GM19455 (cell line): ENCODE results near the gene RAB40C.

Experiments used
- ATAC-seq: cut with Tn5 transposase; IDR thresholded peaks from one replicate; pipeline ENCODE4 v1.9.1; 2021; ENCODE audit not compliant: unreplicated experiment

The RAB40C gene

DNA sequence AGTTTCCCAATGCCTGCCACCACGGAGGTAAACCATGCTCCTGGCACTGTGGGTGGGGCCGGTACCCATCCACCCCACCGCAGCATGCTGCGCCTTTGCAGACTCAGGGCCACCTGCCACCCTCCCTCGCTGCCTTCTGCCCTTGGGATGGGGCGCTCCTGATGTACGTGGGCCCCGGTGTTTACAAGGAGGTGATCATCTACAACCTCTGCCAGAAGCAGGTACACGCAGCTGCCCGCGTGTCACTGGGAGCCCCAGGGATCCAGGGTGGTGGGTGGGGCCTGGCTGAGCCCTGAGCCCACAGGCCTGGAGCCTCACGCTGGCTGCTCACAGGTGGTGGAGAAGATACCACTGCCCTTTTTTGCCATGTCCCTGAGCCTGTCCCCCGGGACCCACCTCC is 76.7 kb downstream of the RAB40C start:
- no peak for ATAC-seq

DNA sequence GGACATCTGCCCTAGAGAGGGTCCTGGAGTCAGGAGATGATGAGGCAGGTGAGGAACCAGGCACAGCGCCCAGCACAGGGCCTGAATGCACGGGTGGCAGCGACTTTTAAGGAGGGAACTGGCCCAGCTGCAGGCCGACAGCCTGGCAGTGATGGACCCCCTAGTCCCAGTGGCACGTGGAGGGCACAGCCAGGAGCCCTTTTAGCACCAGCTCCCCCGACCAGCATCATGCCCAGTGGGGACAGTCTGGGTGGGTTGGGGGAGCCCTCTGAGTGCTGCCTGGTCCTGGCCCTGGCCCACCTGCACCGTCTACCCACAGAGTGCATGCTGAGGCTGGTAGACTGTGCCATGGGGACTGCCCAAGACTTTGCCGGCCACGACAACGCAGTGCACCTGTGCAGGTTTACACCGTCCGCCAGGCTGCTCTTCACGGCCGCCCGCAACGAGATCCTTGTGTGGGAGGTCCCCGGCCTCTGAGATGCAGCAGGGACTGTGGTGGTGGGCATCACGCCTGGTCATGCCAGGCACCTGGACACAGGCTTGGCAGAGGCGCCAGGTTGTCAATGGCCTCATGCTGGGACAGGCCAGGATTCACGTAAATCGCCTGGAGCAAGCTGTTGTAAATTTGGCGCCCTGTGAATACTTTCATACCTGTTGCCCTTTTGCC is 77.4 kb downstream of the RAB40C start:
- ATAC-seq, result no peak

DNA sequence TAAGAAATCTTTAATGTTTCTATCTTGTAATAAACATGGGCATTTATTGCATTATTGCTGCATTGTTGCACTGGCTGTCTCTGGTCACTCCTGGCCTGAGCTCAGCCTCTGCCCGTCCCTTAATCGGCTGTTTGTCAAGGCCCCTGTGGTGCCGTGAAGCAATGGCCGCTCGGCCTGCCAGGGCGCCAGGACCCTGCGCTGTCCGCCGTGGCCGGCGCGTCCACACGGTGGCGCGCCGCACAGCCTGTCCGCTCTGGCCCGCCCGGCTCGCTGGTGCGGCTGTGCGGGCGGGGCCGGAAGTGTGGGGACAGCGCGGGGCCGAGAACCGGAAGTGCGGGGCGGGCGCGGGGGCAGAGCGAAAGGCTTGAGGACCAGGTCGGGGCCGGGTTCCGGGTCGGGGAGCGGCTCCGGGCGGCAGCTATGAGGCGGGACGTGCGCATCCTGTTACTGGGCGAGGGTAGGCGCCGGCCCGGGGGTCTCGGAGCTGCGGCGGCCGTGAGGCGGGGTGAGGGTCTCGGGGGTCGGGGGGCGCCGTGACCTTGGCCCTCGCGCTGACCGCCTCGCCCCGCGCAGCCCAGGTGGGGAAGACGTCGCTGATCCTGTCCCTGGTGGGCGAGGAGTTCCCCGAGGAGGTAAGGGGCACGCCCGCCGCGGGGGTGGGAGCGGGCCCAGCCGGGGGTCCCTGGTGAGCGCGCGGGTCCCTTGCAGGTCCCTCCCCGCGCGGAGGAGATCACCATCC is 78.1 kb downstream of the RAB40C start, which contains the start of gene RHOT2:
Gene RHOT2, plus strand, starts transcription at position 353 of the 739 bp plus-strand sequence. Its CDS starts 68 bp downstream, at position 421.
- ATAC-seq, result peak; percentile 66

DNA sequence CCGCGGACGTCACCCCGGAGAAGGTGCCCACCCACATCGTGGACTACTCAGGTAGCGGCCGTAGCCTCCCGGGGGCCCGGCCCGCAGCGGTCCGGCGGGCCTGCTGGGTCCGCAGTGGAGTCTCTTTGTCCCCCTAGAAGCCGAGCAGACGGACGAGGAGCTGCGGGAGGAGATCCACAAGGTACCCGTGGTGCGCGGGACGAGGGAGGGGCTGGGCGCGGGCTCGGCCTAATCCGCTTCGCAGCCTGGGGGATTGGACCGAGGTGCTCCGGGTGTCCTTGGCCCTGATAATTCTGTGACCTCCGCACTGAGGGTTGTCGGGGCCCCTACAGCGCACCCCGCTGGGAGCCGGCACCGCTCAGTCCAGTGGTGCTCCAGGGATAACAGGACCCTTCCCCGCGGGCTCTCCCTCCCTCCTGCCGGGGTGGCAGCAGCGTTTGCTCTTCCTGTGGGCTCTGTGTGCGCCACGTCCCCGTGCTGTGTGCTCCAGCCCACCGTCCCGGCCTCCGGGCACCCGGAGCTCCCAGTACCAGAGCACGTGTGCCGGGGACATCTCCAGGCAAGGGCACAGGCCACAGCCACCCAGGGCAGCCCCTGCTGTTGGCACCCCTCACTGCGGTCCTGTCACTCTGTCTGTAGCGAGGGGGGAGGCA is 78.8 kb downstream of the RAB40C start:
- ATAC-seq, result no peak

DNA sequence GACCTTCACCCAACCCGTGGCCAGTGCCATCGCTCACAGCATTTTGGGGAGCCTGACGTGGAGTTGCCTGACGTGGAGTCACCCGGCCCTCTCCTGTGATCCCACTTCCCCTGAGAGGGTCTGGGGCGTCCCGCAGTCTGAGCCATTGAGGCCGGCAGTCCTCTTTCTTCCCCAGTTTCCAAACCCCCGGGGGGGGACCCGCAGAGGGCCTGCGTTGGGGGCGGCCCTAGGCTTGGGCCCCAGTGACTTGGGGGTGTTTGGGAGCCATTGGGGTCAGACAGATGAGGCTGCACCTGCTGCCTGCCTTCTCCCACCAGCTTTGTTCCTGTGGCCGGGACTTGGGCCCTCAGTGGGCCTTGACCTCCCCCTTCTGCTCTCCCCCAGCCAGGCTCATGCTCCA is 79.8 kb downstream of the RAB40C start:
- no peak for ATAC-seq

DNA sequence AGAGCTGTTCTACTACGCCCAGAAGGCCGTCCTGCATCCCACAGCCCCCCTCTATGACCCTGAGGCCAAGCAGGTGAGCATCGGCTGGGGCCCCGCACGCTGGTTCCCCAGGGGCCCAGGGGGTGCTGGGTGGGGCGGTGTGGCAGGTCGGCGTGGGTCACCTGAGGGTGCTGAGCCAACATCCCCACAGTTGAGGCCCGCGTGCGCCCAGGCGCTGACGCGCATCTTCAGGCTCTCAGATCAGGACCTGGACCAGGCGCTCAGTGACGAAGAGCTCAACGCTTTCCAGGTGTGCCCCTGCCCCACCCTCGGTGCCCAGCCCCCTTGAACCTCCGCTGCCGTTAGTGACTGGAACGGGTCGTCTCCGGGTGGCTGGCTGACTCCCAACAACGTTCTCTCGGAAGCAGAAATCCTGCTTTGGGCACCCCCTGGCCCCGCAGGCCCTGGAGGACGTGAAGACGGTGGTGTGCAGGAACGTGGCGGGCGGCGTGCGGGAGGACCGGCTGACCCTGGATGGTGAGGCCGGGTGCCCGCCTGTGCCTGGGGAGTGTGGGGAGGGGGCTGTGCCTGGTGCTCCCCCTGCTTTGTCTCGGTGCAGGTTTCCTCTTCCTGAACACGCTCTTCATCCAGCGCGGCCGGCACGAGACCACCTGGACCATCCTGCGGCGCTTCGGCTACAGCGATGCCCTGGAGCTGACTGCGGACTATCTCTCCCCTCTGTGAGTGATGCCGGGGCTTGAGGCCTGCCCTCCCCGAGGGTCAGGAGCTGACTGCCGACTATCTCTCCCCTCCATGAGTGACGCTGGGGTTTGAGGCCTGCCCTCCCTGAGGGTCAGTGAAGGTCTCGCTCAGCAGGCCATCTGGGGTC is 80.9 kb downstream of the RAB40C start:
- no peak for ATAC-seq

DNA sequence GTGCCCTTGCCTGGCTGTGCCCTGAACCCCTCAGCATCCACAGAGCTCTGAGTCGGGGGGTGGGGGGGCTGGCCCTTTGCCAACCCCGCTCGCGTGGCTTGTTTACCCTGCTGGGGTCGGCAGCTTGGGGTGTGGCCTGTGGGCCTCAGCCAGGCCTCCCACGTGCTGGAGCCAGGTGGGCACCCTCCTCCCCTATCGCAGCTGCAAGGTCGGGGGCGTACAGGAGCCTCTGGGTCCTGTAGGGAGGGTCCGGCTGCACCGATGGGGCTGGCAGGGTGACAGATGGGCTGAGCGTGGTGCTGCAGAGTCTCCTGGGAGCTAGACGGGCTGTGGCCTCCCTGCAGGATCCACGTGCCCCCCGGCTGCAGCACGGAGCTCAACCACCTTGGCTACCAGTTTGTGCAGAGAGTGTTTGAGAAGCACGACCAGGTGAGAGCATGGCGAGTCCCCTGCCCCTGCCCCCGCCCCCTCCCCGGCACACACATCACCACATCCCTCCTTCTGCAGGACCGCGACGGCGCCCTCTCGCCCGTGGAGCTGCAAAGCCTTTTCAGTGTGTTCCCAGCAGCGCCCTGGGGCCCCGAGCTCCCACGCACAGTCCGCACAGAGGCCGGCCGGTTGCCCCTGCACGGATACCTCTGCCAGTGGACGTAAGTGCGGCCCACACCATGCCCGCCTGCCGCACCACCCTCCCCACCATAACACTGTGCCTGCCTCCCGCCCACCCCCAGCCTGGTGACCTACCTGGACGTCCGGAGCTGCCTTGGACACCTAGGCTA is 81.7 kb downstream of the RAB40C start:
- no peak for ATAC-seq

DNA sequence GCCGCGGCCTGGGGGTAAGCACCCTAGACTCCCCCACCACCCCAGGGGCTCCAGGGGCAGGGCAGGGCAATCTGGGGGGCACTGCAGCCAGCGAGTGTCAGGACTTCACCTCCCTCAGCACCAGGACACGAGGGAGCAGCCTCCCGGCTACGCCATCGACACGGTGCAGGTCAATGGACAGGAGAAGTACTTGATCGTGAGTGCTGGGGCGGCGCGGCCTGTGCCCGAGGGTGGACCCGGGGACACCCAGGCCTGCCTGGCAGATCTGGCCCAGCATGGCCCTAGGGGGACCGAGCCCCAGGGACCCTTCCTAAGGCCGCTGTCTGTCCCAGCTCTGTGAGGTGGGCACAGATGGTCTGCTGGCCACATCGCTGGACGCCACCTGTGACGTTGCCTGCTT is 82.5 kb downstream of the RAB40C start:
- no peak for ATAC-seq

DNA sequence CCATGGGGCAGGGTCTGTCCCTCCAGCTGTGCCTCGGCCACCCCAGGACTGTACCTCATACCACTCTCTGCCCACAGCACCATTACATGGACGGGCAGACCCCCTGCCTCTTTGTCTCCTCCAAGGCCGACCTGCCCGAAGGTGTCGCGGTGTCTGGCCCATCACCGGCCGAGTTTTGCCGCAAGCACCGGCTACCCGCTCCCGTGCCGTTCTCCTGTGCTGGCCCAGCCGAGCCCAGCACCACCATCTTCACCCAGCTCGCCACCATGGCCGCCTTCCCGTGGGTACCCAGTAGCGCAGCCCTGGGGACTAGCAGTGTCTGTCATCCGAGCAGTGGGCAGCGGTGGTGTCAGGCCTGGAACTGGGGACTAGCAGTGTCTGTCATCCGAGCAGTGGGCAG is 83.0 kb downstream of the RAB40C start:
- ATAC-seq, result no peak

DNA sequence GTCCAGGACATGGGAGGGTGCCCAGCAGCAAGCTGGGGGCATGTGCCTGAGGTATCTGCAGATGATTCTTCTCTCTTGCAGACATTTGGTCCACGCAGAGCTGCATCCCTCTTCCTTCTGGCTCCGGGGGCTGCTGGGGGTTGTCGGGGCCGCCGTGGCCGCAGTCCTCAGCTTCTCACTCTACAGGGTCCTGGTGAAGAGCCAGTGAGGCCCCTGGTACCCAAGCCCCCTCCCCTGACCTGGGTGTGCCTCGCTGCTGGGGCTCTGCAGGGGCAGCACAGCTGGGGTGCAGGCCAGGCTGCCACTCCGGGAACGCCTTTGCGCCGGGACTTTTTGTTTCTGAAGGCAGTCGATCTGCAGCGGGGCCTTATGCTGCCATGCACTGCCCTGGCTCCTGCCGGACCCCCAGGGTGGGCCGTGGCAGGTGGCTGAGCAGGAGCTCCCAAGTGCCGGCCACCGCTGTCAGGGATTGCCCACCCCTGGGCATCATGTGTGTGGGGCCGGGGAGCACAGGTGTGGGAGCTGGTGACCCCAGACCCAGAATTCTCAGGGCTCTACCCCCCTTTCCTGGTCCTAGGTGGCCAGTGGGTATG is 83.6 kb downstream of the RAB40C start:
- ATAC-seq, result no peak

DNA sequence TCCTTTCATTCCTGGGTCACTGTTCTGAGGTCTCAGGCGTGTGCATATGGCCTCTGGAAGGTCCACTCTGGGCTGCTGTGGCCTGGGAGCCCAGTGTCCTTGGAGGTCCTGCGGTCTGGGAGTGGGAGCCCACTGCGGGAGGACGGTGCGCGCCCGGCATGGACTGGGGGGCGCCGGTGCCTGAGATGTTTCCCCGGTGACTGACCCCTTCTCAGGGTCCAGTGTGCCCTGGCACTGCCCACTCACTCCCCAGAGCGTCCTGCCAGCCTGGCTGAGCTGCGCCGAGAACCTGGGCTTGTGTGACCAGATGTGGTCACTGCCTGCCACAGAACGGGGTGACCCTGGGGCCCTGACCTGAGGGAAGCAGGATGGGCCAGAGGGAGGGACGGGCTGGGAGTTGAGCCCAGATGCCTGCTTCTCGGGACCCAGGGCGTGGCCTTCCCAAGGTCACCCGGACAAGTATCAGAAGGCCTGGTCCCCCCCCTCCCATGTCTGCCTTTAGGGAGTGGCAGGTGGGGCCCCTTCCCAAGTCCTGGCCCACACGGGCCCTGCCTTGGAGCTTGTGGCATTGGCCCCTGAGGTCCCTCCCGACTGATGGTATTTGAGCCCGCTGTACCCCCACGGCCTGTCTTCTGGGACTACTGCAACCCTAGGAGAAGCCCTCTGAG is 84.5 kb downstream of the RAB40C start:
- no peak for ATAC-seq

DNA sequence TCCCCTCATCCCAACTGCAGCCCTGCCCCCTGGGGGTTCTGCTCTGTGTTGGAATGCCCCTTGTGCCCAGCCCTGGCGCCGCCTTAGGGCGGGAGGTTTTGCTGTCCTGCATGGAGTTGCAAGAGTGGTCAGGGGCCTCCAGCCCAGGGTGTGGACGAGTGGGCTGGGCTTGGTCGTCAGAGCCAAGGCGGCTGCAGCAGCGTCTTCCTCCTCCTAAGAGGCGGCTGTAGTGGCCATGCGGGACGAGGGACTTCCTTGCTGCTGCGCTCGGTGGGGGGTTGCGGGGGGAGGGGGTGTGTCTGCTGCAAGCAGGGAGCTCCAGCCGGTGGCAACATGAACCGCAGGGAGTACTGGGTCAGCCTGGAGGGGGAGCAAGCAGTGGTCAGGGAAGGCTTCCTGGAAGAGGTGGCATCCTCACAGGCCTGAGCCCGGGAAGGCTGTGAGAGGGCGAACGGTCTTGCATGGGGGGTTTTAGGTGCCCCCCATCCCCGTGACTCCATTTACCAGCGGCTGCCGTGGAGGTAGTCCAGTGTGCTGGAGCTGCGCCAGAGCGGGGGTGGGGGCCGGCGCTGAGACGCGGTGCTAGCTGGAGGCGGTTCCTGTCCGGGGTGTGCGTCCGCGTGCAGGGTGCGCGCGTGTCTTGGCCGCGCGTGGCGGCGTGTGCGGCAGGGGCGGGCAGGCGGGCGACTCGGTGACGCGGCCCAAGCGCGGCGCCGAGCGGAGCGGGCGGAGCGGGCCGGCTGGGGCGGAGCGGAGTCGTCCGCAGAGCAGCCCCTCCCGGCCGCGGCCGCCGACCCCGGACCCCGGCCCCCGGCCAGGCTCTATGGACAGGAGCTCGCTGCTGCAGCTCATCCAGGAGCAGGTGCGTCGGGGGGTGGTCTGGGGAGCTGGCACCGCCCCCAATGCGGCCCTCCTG is 85.4 kb downstream of the RAB40C start, which contains the start of gene RHBDL1:
Gene RHBDL1, plus strand, starts transcription at position 704 of the 916 bp plus-strand sequence. Its CDS starts 120 bp downstream, at position 824.
- no peak for ATAC-seq

DNA sequence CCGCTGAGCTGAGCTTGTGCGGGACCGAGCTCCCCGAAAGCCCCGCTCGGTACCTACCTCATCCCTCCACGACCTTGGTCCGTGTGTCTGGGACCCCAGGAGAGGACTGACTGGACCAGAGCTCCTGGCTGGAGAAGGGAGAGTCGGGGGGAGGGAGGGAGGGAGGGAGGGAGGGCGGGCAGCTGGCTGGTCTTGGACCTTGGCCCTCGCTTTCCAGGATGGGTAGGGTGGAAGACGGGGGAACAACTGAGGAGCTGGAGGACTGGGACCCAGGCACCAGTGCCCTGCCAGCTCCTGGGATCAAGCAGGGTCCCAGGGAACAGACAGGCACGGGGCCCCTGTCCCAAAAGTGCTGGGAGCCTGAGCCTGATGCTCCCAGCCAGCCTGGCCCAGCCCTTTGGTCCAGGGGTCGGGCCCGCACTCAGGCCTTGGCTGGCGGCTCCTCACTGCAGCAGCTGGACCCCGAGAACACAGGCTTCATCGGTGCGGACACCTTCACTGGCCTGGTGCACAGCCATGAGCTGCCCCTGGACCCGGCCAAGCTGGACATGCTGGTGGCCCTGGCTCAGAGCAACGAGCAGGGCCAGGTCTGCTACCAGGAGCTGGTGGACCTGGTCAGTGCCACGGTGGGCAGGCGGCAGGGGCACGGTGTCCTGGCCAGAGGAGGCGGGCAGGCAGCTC is 86.2 kb downstream of the RAB40C start:
- no peak for ATAC-seq

DNA sequence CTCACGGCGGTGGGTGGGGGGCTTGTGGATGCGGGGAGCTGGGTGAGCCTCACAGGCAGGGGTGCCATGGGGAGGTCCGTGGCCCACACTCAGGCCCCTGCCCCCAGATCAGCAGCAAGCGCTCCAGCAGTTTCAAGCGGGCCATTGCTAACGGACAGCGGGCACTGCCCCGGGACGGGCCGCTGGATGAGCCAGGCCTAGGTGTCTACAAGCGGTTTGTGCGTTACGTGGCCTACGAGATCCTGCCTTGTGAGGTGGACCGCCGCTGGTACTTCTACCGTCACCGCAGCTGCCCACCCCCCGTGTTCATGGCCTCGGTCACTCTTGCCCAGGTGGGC is 86.7 kb downstream of the RAB40C start:
- ATAC-seq, result no peak

DNA sequence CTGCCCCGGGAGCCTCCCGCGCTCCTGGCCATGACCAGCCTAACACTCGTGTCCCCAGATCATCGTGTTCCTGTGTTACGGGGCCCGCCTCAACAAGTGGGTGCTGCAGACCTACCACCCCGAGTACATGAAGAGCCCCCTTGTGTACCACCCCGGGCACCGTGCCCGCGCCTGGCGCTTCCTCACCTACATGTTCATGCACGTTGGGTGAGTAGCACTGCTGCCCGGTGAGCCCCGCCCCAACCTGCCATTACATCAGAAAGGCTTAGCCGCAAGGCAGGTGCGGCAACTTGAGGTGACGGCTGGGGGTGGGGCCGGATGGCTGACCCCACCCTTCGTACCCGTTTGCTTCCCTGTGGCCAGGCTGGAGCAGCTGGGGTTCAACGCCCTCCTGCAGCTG is 87.0 kb downstream of the RAB40C start:
- ATAC-seq, result no peak

DNA sequence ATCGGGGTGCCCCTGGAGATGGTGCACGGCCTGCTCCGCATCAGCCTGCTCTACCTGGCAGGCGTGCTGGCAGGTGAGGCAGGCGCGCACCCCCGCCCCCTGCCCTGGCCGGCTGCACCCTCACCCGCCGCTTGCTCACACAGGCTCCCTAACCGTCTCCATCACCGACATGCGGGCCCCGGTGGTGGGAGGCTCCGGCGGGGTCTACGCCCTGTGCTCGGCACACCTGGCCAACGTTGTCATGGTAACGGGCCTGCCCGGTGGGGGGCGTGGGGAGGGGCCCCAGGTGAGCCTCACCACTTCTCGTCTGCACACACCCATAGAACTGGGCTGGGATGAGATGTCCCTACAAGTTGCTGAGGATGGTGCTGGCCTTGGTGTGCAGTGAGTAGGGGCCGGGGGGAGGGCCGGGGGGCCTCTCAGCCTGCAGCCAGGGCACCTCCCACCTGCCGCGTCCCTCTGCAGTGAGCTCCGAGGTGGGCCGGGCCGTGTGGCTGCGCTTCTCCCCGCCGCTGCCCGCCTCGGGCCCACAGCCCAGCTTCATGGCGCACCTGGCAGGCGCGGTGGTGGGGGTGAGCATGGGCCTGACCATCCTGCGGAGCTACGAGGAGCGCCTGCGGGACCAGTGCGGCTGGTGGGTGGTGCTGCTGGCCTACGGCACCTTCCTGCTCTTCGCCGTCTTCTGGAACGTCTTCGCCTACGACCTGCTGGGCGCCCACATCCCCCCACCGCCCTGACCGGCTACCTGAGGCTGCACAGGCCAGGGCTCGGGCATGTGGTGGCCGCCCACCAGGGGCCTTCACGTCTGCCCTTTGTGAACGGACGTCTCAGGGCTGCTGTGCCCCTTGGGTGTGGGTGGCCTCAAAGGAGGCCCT is 87.7 kb downstream of the RAB40C start:
- no peak for ATAC-seq
